Panc1 (cell line): ENCODE measurements around the gene DLG2. TPM values are rescaled to one million over a fixed set of nuclear protein-coding genes. Genes with fewer than 3 reads are reported as not detected.

Source experiments
- ATAC-seq: fragments of 200-7000 bp; cut with Tn5 transposase; 2 replicates; pipeline ENCODE4 v1.9.1; 2020; ENCODE audit warnings: mild to moderate bottlenecking, moderate library complexity
- BruUV-seq: library from RNA; stranded (reverse); fragments of 400-500 nt; replicated peaks from 2 replicates; lab custom pipeline; 2021; lab: Mats Ljungman, UMichigan
- CTCF ChIA-PET: fragments of 300-600 bp; sonication (Branson Sonifier 250); formaldehyde crosslinking; loops from one replicate; lab custom pipeline; 2022; ENCODE audit warnings: antibody characterized with exemption; lab: Charles Lee
- POLR2A ChIA-PET: fragments of 300-600 bp; sonication (Branson Sonifier 250); formaldehyde crosslinking; loops from one replicate; lab custom pipeline; 2022; ENCODE audit warnings: antibody characterized with exemption; lab: Charles Lee
- DNase-seq: peaks from one replicate; pipeline ENCODE4 v3.0.0-alpha.2; 2010; ENCODE audit warnings: low read depth, low spot score
- H3K27ac ChIP-seq: 2 replicates; pipeline ENCODE4 v1.5.1; 2011; ENCODE audit warnings: mild to moderate bottlenecking, low read length, inconsistent platforms
- H3K27me3 ChIP-seq: fragments of 200-500 bp; sonication (Bioruptor generic); 2 replicates; pipeline ENCODE4 v1.6.0; 2014; ENCODE audit warnings: low read length, inconsistent platforms; ENCODE audit not compliant: control insufficient read depth, insufficient read depth
- H3K36me3 ChIP-seq: fragments of 200-500 bp; sonication (Bioruptor generic); 2 replicates; pipeline ENCODE4 v1.5.1; 2014; ENCODE audit warnings: inconsistent platforms, mild to moderate bottlenecking, low read length, moderate library complexity; ENCODE audit not compliant: control insufficient read depth, insufficient read depth
- H3K4me1 ChIP-seq: 2 replicates; pipeline ENCODE4 v1.5.1; 2011; ENCODE audit warnings: inconsistent platforms, mild to moderate bottlenecking, low read length, moderate library complexity; ENCODE audit not compliant: control insufficient read depth, insufficient read depth
- H3K4me3 ChIP-seq, 2 experiments: 2 replicates each; pipeline ENCODE4 v1.5.1; 2011 to 2012; ENCODE audit warnings: low read depth in 2 of 2, low read length in 2 of 2, mild to moderate bottlenecking in 2 of 2, inconsistent platforms in 1 of 2, moderate library complexity in 1 of 2
- H3K9me3 ChIP-seq: fragments of 200-500 bp; sonication (Bioruptor generic); 2 replicates; pipeline ENCODE4 v1.5.1; 2014; ENCODE audit warnings: low read depth, mild to moderate bottlenecking, inconsistent platforms, low read length, moderate library complexity; ENCODE audit not compliant: control insufficient read depth, insufficient read depth
- POLR2AphosphoS5 ChIP-seq: IDR thresholded peaks from 2 replicates; pipeline ENCODE4 v1.6.1; 2012; ENCODE audit warnings: mild to moderate bottlenecking, low read depth, low read length, moderate library complexity
- SIN3A ChIP-seq: IDR thresholded peaks from 2 replicates; pipeline ENCODE4 v1.6.1; 2012; ENCODE audit warnings: low read depth, mild to moderate bottlenecking, low read length, moderate library complexity, borderline replicate concordance; ENCODE audit not compliant: insufficient read depth
- TCF7L2 ChIP-seq: IDR thresholded peaks from 2 replicates; pipeline ENCODE4 v1.6.1; 2011; ENCODE audit warnings: mild to moderate bottlenecking, low read depth, low read length, inconsistent platforms
- in situ Hi-C: cut with HindIII; loops from 2 replicates; pipeline ENCODE4 v1.10.0; 2016; ENCODE audit warnings: low sequenced_read_pairs, low pct_unique_long_range_greater_than_20kb
- intact Hi-C: fragments of 100-400 bp; cut with micrococcal nuclease; formaldehyde crosslinking; loops from one replicate; pipeline ENCODE4 v1.10.0; 2022; ENCODE audit not compliant: unreplicated experiment
- total RNA-seq: library from RNA; stranded (reverse); gene quantifications from one replicate; pipeline ENCODE4 v1.2.1, GENCODE V29; 2021; ENCODE audit not compliant: unreplicated experiment
- TF ChIP-seq, protein P1 (sequence below): fragments of 450-650 bp; IDR thresholded peaks from 2 replicates; pipeline ENCODE4 v1.5.1; 2017; ENCODE audit warnings: mild to moderate bottlenecking
- TF ChIP-seq, protein P2 (sequence below), 2 experiments: IDR thresholded peaks; 2 replicates each; pipeline ENCODE4 v1.6.1; 2011 to 2012; ENCODE audit warnings: low read depth in 2 of 2, control low read depth in 1 of 2, low read length in 1 of 2, mild to moderate bottlenecking in 1 of 2, moderate library complexity in 1 of 2; ENCODE audit not compliant: insufficient read depth in 1 of 2

The DLG2 gene
- total RNA-seq, 1 experiment from 2014 or later: 4.2 TPM

DNA sequence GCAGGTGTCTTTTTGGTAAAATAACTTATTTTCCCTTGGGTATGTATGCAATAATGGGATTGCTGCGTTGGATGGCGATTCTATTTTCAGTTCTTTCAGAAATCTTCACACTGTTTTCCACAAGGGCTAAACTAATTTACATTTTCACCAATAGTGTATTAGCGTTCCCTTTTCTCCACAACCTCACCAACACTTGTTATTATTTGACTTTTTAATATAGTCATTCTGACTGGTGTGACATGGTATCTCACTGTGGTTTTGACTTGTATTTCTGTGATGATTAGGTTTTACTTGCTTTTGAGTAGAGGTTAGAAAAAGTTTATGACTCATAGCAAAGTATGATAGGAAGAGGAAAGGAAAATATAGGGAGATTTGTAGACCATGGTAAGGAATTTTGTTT, 92.3 kb downstream of the DLG2 start:
- Histone ChIP-seq H3K4me3 (no peak overlapping the region), H3K27ac (no peak overlapping the region), H3K9me3 (no peaks in the 10 kb centered on the region; the same call in 1 of the 2 replicates), H3K4me1 (no peaks in the 10 kb centered on the region), H3K27me3 (no peaks in the 10 kb centered on the region), H3K36me3 (no peaks in the 10 kb centered on the region)
- no peak for DNase-seq
- BruUV-seq: no TSS peak
- in situ Hi-C loops: no loop called here
- ChIA-PET POLR2A (no interaction called here), CTCF (no interaction called here)
- ATAC-seq: no peak
- TF ChIP-seq POLR2AphosphoS5 (no peak), SIN3A (no peak), TCF7L2 (no peak)
- TF ChIP-seq, protein P1, sequence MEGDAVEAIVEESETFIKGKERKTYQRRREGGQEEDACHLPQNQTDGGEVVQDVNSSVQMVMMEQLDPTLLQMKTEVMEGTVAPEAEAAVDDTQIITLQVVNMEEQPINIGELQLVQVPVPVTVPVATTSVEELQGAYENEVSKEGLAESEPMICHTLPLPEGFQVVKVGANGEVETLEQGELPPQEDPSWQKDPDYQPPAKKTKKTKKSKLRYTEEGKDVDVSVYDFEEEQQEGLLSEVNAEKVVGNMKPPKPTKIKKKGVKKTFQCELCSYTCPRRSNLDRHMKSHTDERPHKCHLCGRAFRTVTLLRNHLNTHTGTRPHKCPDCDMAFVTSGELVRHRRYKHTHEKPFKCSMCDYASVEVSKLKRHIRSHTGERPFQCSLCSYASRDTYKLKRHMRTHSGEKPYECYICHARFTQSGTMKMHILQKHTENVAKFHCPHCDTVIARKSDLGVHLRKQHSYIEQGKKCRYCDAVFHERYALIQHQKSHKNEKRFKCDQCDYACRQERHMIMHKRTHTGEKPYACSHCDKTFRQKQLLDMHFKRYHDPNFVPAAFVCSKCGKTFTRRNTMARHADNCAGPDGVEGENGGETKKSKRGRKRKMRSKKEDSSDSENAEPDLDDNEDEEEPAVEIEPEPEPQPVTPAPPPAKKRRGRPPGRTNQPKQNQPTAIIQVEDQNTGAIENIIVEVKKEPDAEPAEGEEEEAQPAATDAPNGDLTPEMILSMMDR: no peak
- TF ChIP-seq, protein P2, sequence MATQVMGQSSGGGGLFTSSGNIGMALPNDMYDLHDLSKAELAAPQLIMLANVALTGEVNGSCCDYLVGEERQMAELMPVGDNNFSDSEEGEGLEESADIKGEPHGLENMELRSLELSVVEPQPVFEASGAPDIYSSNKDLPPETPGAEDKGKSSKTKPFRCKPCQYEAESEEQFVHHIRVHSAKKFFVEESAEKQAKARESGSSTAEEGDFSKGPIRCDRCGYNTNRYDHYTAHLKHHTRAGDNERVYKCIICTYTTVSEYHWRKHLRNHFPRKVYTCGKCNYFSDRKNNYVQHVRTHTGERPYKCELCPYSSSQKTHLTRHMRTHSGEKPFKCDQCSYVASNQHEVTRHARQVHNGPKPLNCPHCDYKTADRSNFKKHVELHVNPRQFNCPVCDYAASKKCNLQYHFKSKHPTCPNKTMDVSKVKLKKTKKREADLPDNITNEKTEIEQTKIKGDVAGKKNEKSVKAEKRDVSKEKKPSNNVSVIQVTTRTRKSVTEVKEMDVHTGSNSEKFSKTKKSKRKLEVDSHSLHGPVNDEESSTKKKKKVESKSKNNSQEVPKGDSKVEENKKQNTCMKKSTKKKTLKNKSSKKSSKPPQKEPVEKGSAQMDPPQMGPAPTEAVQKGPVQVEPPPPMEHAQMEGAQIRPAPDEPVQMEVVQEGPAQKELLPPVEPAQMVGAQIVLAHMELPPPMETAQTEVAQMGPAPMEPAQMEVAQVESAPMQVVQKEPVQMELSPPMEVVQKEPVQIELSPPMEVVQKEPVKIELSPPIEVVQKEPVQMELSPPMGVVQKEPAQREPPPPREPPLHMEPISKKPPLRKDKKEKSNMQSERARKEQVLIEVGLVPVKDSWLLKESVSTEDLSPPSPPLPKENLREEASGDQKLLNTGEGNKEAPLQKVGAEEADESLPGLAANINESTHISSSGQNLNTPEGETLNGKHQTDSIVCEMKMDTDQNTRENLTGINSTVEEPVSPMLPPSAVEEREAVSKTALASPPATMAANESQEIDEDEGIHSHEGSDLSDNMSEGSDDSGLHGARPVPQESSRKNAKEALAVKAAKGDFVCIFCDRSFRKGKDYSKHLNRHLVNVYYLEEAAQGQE (IDR thresholded peaks at IDR 0.05; ENCODE audit: insufficient read depth in 1 of 2, low read depth in 2 of 2, low read length in 1 of 2): no peak
- intact Hi-C loops: no loop called here

DNA sequence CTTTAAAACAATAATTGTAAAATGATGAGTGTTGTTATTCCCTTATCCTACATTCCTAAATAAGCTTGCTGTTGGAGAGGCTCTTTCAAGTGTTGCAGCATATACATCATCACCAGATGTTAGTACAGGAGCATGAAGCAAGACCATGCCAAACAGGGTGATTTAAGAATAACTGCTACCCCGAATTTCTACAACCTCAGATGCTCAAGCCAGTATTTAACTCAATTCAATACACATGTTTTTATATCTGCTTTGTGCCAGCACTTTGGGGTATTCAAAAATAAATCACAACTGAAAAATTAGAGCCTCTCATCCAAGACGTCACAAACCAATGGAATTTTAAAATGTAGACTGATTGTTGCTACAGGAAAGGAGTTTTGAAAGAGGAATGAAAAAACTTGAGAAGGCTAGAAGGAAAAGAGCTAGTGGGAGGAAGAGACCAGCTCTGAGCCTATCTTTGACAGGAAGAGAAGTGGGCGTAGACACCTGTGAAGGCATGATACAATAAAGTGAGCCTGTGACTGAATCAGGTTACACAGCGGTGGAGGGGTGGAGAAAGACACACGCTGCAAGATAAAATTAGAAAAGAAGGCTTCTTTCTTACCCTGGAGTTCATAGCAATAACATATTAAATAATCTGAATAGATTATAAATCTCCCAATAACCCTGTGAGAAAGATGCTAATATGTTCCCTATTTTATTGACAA, 95.8 kb downstream of the DLG2 start:
- Histone ChIP-seq H3K4me3 (no peak overlapping the region), H3K27me3 (no peaks in the 10 kb centered on the region), H3K36me3 (no peaks in the 10 kb centered on the region), H3K4me1 (no peaks in the 10 kb centered on the region), H3K9me3 (no peaks in the 10 kb centered on the region; the same call in 1 of the 2 replicates), H3K27ac (no peak overlapping the region)
- intact Hi-C loops (no loop called here), in situ Hi-C loops (no loop called here)
- ATAC-seq (no peak), DNase-seq (no peak)
- POLR2A ChIA-PET: no interaction called here
- CTCF ChIA-PET: no interaction called here
- TF ChIP-seq, protein P1: no peak
- TF ChIP-seq POLR2AphosphoS5: no peak
- no peak for TF ChIP-seq SIN3A
- TF ChIP-seq, protein P2 (IDR thresholded peaks at IDR 0.05; ENCODE audit: insufficient read depth in 1 of 2, low read depth in 2 of 2, low read length in 1 of 2): no peak
- BruUV-seq: no TSS peak
